Esophagus squamous epithelium (tissue), 4 donors: ENCODE data around the gene BAZ2A.

Experiments used
- CTCF ChIP-seq, 6 experiments: fragments of 450-650 bp in 4 of 6; fragments of 200-600 bp in 2 of 6; sonication (generic) in 2 of 6; IDR thresholded peaks; one replicate each; pipeline ENCODE4 v1.5.1; 2016 to 2019; ENCODE audit warnings: antibody characterized with exemption in 6 of 6, mild to moderate bottlenecking in 4 of 6, moderate library complexity in 4 of 6
- POLR2A ChIP-seq, 4 donors: fragments of 450-650 bp; IDR thresholded peaks; one replicate each; pipeline ENCODE4 v1.6.1; 2017; ENCODE audit warnings: antibody characterized with exemption in 4 of 4, mild to moderate bottlenecking in 4 of 4, moderate library complexity in 3 of 4

GRCh38 chr12:56596815-56597214, 33.3 kb downstream of the BAZ2A start:
- no peak for TF ChIP-seq CTCF (IDR thresholded peaks at IDR 0.05)
- no peak for TF ChIP-seq POLR2A (IDR thresholded peaks at IDR 0.05)
